Measurements from ENCODE around the gene AMZ2. TPM values are rescaled to one million over a fixed set of nuclear protein-coding genes. Genes with fewer than 3 reads are reported as not detected.

The AMZ2 gene
- polyA plus RNA-seq, 10 donors, result 57.3 to 77.4 (median 68.3) TPM

Other genes with a start within 250 kb of the AMZ2 start
- gene KPNA2, start 212.3 kb upstream of the AMZ2 start, polyA plus RNA-seq (ENCODE audit: insufficient read length in 10 of 10), result 100 to 1,000 TPM in 1 of 10 donors, 10 to 100 TPM in 9; 51.7 to 113 (median 64.7) TPM
- gene SLC16A6, start 43.1 kb downstream of the AMZ2 start, polyA plus RNA-seq (ENCODE audit: insufficient read length in 10 of 10), result 1 to 10 TPM in 2 of 10 donors, under 1 TPM in 8; 0.35 to 1.1 (median 0.59) TPM
- 1 to 10 TPM; 2.2 to 4.3 (median 3.1) TPM for gene ARSG, start 43.5 kb downstream of the AMZ2 start, polyA plus RNA-seq (ENCODE audit: insufficient read length in 10 of 10)
- 10 to 100 TPM; 37.4 to 56.0 (median 46.9) TPM for gene WIPI1, start 209.5 kb downstream of the AMZ2 start, polyA plus RNA-seq (ENCODE audit: insufficient read length in 10 of 10)

All from muscle of back (tissue), 10 donors.